ENCODE measurements around the gene SNED1. TPM values are rescaled to one million over a fixed set of nuclear protein-coding genes. Genes with fewer than 3 reads are reported as not detected.

Gene SNED1
- total RNA-seq, 2 experiments from 2014 or later, result 0.91 to 1.0 TPM

- Mint-ChIP-seq H3K4me3 (no peak overlapping the region), H3K27me3 (no peaks in the 10 kb centered on the region), H3K36me3 (peaks cover 5% of the 10 kb centered on the region), H3K9me3 (peaks cover 6% of the 10 kb centered on the region), H3K27ac (no peak overlapping the region), H3K4me1 (peaks cover 16% of the 10 kb centered on the region)
- no peak for DNase-seq
These were observed 45.2 kb downstream of the SNED1 start for GRCh38 chr2:241043581-241043980.

- no peak for DNase-seq
- Mint-ChIP-seq H3K4me1 (peaks cover 10% of the 10 kb centered on the region), H3K9me3 (peaks cover 6% of the 10 kb centered on the region), H3K27me3 (no peaks in the 10 kb centered on the region), H3K27ac (no peak overlapping the region), H3K4me3 (no peak overlapping the region), H3K36me3 (peaks cover 5% of the 10 kb centered on the region)
These were observed 49.0 kb downstream of the SNED1 start for GRCh38 chr2:241047253-241048010.

- Mint-ChIP-seq H3K9me3 (peaks cover 4% of the 10 kb centered on the region), H3K4me1 (peaks cover 5% of the 10 kb centered on the region), H3K36me3 (peaks cover 4% of the 10 kb centered on the region)
These were observed 49.9 kb downstream of the SNED1 start for GRCh38 chr2:241048149-241048948.

GRCh38 chr2:241048949-241049343 is 50.5 kb downstream of the SNED1 start:
- DNase-seq, result no peak
- peaks cover 4% of the 10 kb centered on the region for H3K9me3 Mint-ChIP-seq
- H3K27ac Mint-ChIP-seq, result no peak overlapping the region
- H3K27me3 Mint-ChIP-seq, result no peaks in the 10 kb centered on the region
- peaks cover 5% of the 10 kb centered on the region for H3K4me1 Mint-ChIP-seq
- no peak overlapping the region for H3K4me3 Mint-ChIP-seq
- peaks cover 4% of the 10 kb centered on the region for H3K36me3 Mint-ChIP-seq

More at GRCh38 chr2:241048149-241048948, 49.9 kb downstream of the SNED1 start:
- no peak for DNase-seq
- Mint-ChIP-seq H3K4me3 (no peak overlapping the region), H3K27me3 (no peaks in the 10 kb centered on the region), H3K27ac (no peak overlapping the region)

GRCh38 chr2:241049739-241050623 is 51.6 kb downstream of the SNED1 start:
- Mint-ChIP-seq H3K9me3 (peaks cover 3% of the 10 kb centered on the region), H3K27ac (no peak overlapping the region), H3K4me3 (no peak overlapping the region), H3K4me1 (peaks cover 5% of the 10 kb centered on the region), H3K27me3 (no peaks in the 10 kb centered on the region), H3K36me3 (peaks cover 3% of the 10 kb centered on the region)
- no peak for DNase-seq

- Mint-ChIP-seq H3K9me3 (no peaks in the 10 kb centered on the region), H3K27me3 (no peaks in the 10 kb centered on the region), H3K4me1 (peaks cover 5% of the 10 kb centered on the region), H3K27ac (no peak overlapping the region), H3K4me3 (no peak overlapping the region), H3K36me3 (no peaks in the 10 kb centered on the region)
- DNase-seq, result no peak
These were observed 52.5 kb downstream of the SNED1 start for GRCh38 chr2:241050624-241051577.

GRCh38 chr2:241051578-241052487 is 53.4 kb downstream of the SNED1 start:
- H3K36me3 Mint-ChIP-seq, result no peaks in the 10 kb centered on the region
- no peaks in the 10 kb centered on the region for H3K9me3 Mint-ChIP-seq
- H3K4me1 Mint-ChIP-seq, result peaks cover 5% of the 10 kb centered on the region
- H3K27me3 Mint-ChIP-seq, result no peaks in the 10 kb centered on the region
- H3K4me3 Mint-ChIP-seq, result no peak overlapping the region
- no peak for DNase-seq
- H3K27ac Mint-ChIP-seq, result no peak overlapping the region

- H3K4me1 Mint-ChIP-seq, result peaks cover 6% of the 10 kb centered on the region
- no peak overlapping the region for H3K4me3 Mint-ChIP-seq
- H3K36me3 Mint-ChIP-seq, result no peaks in the 10 kb centered on the region
- H3K27ac Mint-ChIP-seq, result no peak overlapping the region
- DNase-seq, result no peak
- no peaks in the 10 kb centered on the region for H3K27me3 Mint-ChIP-seq
- no peaks in the 10 kb centered on the region for H3K9me3 Mint-ChIP-seq
These were observed 54.4 kb downstream of the SNED1 start for GRCh38 chr2:241052677-241053360.

GRCh38 chr2:241053576-241054251 is 55.3 kb downstream of the SNED1 start:
- Mint-ChIP-seq H3K36me3 (no peaks in the 10 kb centered on the region), H3K27me3 (no peaks in the 10 kb centered on the region), H3K4me3 (no peak overlapping the region), H3K27ac (no peak overlapping the region), H3K4me1 (peaks cover 8% of the 10 kb centered on the region), H3K9me3 (no peaks in the 10 kb centered on the region)
- no peak for DNase-seq

GRCh38 chr2:241061275-241061674 is 62.9 kb downstream of the SNED1 start:
- Mint-ChIP-seq H3K9me3 (no peaks in the 10 kb centered on the region), H3K27me3 (no peaks in the 10 kb centered on the region)

GRCh38 chr2:241062389-241063092 is 64.1 kb downstream of the SNED1 start:
- Mint-ChIP-seq H3K9me3 (no peaks in the 10 kb centered on the region), H3K4me3 (no peak overlapping the region), H3K27ac (no peak overlapping the region), H3K4me1 (peaks cover 10% of the 10 kb centered on the region), H3K36me3 (no peaks in the 10 kb centered on the region), H3K27me3 (no peaks in the 10 kb centered on the region)
- DNase-seq, result no peak

More at GRCh38 chr2:241061275-241061674, 62.9 kb downstream of the SNED1 start:
- H3K4me3 Mint-ChIP-seq, result no peak overlapping the region
- H3K27ac Mint-ChIP-seq, result no peak overlapping the region
- peaks cover 10% of the 10 kb centered on the region for H3K4me1 Mint-ChIP-seq
- no peaks in the 10 kb centered on the region for H3K36me3 Mint-ChIP-seq
- no peak for DNase-seq

GRCh38 chr2:241063093-241063551 is 64.7 kb downstream of the SNED1 start:
- DNase-seq, result no peak
- no peaks in the 10 kb centered on the region for H3K9me3 Mint-ChIP-seq
- no peaks in the 10 kb centered on the region for H3K36me3 Mint-ChIP-seq
- no peaks in the 10 kb centered on the region for H3K27me3 Mint-ChIP-seq
- H3K27ac Mint-ChIP-seq, result no peak overlapping the region
- peaks cover 6% of the 10 kb centered on the region for H3K4me1 Mint-ChIP-seq
- no peak overlapping the region for H3K4me3 Mint-ChIP-seq
